ENCODE results near the gene KDM6B.

KDM6B gene

GRCh38 chr17:7852919-7853690 is 19.1 kb downstream of the KDM6B start:
- no peaks in the 10 kb centered on the region for H3K27me3 ChIP-seq
- peaks cover 66 to 80% of the 10 kb centered on the region in 2 experiments for H3K4me1 ChIP-seq (ENCODE audit: control insufficient read depth in 1 of 2, insufficient read depth in 1 of 2, low read depth in 1 of 2, low read length in 1 of 2)
- H3K9me3 ChIP-seq, result peaks cover 16% of the 10 kb centered on the region
- TF ChIP-seq CTCF (IDR thresholded peaks at IDR 0.05), result no peak
- peak overlapping the region in 1 of 2 experiments; percentile 24 for H3K4me3 ChIP-seq (ENCODE audit: low read depth in 1 of 2, low read length in 1 of 2)
- peak overlapping the region; percentile 98 for H3K27ac ChIP-seq
- peaks cover 86% of the 10 kb centered on the region for H3K36me3 ChIP-seq

- no peak overlapping the region for H3K4me3 ChIP-seq (ENCODE audit: low read depth in 1 of 2, low read length in 1 of 2)
- H3K27ac ChIP-seq, result peak overlapping the region; percentile 98
- no peak for TF ChIP-seq CTCF (IDR thresholded peaks at IDR 0.05)
- peaks cover 80% of the 10 kb centered on the region for H3K36me3 ChIP-seq
- H3K4me1 ChIP-seq (ENCODE audit: control insufficient read depth in 1 of 2, insufficient read depth in 1 of 2, low read depth in 1 of 2, low read length in 1 of 2), result peaks cover 71 to 85% of the 10 kb centered on the region in 2 experiments
- peaks cover 16% of the 10 kb centered on the region for H3K9me3 ChIP-seq
- H3K27me3 ChIP-seq, result no peaks in the 10 kb centered on the region
Measured at GRCh38 chr17:7853691-7854038, 19.6 kb downstream of the KDM6B start.

GRCh38 chr17:7854078-7854777 is 20.2 kb downstream of the KDM6B start:
- Histone ChIP-seq H3K9me3 (peaks cover 16% of the 10 kb centered on the region), H3K4me1 (ENCODE audit: control insufficient read depth in 1 of 2, insufficient read depth in 1 of 2, low read depth in 1 of 2, low read length in 1 of 2) (peaks cover 75 to 84% of the 10 kb centered on the region in 2 experiments), H3K27ac (peak overlapping the region; percentile 98), H3K4me3 (ENCODE audit: low read depth in 1 of 2, low read length in 1 of 2) (no peak overlapping the region), H3K36me3 (peaks cover 74% of the 10 kb centered on the region), H3K27me3 (no peaks in the 10 kb centered on the region)
- no peak for TF ChIP-seq CTCF (IDR thresholded peaks at IDR 0.05)

- peaks cover 15% of the 10 kb centered on the region for H3K9me3 ChIP-seq
- H3K36me3 ChIP-seq, result peaks cover 66% of the 10 kb centered on the region
- no peaks in the 10 kb centered on the region for H3K27me3 ChIP-seq
- H3K27ac ChIP-seq, result peak within 1 kb of the TSS; percentile 98
- H3K4me3 ChIP-seq (ENCODE audit: low read depth in 1 of 2, low read length in 1 of 2), result peak within 1 kb of the TSS; percentile 78 to 94
- H3K4me1 ChIP-seq (ENCODE audit: control insufficient read depth in 1 of 2, insufficient read depth in 1 of 2, low read depth in 1 of 2, low read length in 1 of 2), result peaks cover 69 to 76% of the 10 kb centered on the region in 2 experiments
- no peak for TF ChIP-seq CTCF (IDR thresholded peaks at IDR 0.05)
Measured at GRCh38 chr17:7854851-7855659, 21.0 kb downstream of the KDM6B start, which contains the start of gene TMEM88. Gene TMEM88 (plus strand): TSS chr17:7855066. CDS start chr17:7855075, 9 bp downstream.

GRCh38 chr17:7855660-7856010 is 21.6 kb downstream of the KDM6B start:
- Histone ChIP-seq H3K4me3 (ENCODE audit: low read depth in 1 of 2, low read length in 1 of 2) (peak overlapping the region; percentile 78 to 94), H3K36me3 (peaks cover 60% of the 10 kb centered on the region), H3K27me3 (no peaks in the 10 kb centered on the region), H3K27ac (peak overlapping the region; percentile 98), H3K4me1 (ENCODE audit: control insufficient read depth in 1 of 2, insufficient read depth in 1 of 2, low read depth in 1 of 2, low read length in 1 of 2) (peaks cover 64 to 72% of the 10 kb centered on the region in 2 experiments), H3K9me3 (peaks cover 11% of the 10 kb centered on the region)
- TF ChIP-seq CTCF (IDR thresholded peaks at IDR 0.05), result no peak

All from neutrophil (primary cell).